GM21390 (cell line): ENCODE data around the gene NDUFV1.
"Not testable (repeated sequence)": the region's sequence is repeated elsewhere in the genome, so short reads cannot be mapped to it uniquely, and the experiment has no call there.

Experiments
- ATAC-seq: cut with Tn5 transposase; IDR thresholded peaks from one replicate; pipeline ENCODE4 v1.9.1; 2021; ENCODE audit not compliant: unreplicated experiment

NDUFV1 gene

DNA sequence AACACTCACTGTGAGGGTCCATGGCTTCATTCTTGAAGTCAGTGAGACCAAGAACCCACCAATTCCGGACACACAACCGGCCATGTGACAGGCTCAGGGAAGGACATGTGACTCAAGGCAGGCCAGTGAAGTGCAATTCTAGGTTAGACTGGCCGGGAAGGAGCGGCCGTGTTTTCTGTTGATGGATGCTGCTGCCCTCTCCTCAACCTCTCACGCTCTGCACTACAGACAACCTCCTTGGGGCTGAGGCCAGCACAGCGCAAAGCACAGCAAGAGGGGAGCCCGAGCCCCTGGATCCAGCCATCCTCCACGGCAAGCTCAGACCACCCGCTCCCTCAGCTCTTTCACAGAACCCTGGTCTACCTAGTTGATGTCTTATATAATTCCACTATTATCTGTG is 20.2 kb downstream of the NDUFV1 start:
- no peak for ATAC-seq

DNA sequence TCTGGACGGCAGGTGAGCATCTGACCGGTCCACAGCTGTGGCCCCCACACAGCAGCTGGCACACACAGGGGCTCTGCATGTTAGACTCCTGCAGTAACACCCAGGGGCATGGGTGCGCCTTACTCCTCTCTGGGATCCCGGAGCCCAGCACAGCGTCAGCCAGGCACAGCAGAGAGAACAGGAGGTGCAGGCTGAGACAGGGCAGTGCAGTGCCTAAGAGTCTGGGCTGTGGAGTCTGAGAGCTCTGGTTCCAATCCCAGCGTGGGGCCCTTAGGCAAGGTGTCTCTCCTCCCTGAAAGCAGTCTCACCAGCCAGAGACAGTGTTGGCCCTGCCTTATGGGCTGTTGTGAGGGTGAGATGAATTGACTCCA is 20.7 kb downstream of the NDUFV1 start:
- ATAC-seq, result no peak

DNA sequence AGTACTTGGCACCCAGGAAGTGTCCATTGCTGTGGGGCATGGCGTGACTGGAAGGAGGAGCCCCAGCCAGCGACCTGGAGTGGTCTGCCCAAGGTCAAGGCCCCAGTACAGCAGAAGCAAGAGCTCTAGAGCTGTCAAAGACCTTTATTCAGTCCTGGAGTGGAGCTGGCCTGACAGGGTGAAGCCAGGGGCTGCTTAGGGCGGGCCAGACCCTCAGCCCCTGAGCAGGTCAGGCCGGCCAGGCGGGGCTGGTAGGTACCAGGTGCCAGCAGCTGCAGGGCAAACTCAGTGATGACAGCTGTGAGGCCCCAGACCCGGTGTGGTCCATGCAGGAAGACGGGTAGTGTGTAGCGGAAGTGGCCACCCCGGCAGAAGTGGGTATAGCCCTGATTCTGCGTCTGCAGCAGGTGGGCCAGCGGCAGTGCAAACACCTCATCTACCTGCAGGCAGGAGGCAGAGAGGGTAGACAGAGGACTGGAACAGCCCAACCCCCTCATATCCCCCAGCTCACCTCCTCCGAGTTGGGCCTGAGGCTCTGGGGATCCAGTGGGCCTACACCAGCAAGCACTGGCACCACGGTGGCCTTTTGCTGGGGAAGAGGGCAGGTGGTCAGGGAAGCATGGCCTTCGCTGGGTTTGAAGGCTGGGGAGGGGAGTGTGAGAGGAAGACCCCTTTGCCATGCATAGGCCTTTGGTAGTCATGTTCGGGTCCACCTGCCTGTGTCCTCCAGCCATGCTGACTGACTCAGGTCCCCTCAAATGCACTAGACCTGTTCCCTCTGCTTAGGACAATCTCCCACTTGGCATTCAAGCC is 21.3 kb downstream of the NDUFV1 start:
- ATAC-seq, result no peak

GRCh38 chr11:67628710-67629385 is 22.1 kb downstream of the NDUFV1 start:
- ATAC-seq, result no peak

GRCh38 chr11:67629386-67630227 is 22.9 kb downstream of the NDUFV1 start, which contains the start of gene NUDT8:
Gene NUDT8 (minus strand): TSS chr11:67629937. CDS start chr11:67629911, 26 bp downstream.
- peak; percentile 46 for ATAC-seq

- ATAC-seq, result peak; percentile 61
Measured at GRCh38 chr11:67630228-67630942, 23.6 kb downstream of the NDUFV1 start.

DNA sequence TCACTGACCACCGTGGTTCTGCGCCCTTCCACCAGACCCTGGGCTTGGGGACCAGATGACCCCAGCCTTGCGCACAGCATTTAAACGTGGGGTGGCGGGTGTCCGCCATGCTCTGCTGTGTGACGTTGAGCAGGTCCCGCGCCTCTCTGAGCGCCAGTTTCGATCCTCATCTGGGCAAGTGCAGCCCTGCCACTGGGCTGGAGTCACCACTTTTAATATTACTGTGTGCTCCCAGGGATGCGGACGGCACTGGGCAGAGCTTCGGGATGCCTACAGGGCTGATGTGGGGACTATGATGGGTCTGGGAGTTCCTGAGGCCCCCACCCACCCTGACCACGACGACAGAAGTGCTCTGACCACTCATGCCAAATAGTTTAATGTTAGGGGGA is 24.2 kb downstream of the NDUFV1 start:
- ATAC-seq, result no peak

DNA sequence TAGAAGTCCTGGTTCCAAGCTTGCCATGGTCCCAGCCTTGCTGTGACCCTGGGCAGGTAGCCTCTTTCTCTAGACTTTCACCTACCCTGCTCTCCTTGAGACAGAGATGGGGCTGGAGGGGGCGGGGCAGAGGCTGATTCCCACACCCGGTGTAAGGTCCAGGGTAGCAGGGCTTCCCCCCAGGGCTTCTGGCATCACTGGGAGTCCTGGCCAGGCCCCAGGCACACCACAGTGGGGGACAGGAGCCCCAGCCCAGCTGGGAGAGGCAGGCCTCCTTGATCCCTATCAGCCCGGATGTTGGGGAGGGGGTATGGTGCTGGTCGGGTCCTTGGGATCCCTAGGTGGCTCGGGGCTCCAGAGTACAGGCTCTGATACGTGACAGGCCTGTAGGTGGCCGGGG is 24.7 kb downstream of the NDUFV1 start:
- ATAC-seq, result no peak

DNA sequence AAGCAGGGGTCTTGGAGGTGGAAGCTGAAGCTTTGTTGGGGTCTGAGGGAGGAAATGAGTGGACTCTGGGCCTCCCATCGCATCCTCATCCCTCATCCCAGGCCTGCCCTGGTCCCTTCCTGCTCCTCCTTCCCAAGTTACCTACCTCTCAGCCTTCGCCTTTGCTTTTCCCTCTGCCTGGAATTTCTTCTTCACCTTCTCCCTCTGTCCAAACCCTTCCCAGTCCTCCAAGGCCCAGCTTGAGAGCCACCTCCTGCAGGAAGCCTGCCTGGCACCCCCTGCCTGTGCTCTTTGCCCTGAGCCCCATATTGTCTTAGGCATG is 25.1 kb downstream of the NDUFV1 start:
- ATAC-seq, result no peak

- ATAC-seq, result no peak
Measured at GRCh38 chr11:67632175-67632981, 25.6 kb downstream of the NDUFV1 start.

DNA sequence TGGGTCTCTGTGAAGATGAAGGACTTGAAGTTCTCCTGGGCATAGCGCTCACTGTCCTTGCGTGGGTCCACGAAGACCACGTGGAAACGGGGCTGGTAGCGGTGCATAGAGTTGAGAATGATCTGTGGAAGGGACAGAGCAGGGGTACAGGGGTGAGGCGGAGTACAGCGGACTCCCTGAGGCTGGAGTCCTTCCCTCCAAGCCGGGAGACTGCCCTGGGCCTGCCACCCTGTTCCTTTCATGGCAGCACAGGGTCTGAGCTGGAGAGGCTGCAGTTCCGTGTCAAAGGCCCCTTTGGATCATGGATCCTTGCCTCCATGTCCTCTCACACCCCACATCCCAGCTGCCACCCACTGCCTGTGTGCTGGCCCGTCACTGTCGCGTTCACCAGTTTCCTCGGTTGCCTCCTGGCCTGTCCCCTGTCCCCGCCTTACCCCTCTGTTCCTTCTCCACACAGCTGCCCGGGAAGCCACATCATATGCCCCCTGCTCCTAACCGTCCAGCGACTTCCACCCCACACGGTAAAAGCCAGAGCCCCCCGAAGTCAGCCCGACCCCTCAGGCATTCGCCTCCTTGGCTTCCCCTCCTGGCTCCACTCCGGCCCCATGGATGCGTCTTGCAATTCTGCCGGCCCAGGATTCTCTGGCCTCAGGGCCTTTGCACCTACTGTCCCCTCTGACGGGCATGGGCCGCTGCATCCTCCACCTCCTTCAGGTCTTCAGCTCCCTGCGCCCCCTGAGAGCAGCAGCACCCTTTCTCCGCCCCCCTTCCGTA is 26.4 kb downstream of the NDUFV1 start:
- ATAC-seq, result no peak

DNA sequence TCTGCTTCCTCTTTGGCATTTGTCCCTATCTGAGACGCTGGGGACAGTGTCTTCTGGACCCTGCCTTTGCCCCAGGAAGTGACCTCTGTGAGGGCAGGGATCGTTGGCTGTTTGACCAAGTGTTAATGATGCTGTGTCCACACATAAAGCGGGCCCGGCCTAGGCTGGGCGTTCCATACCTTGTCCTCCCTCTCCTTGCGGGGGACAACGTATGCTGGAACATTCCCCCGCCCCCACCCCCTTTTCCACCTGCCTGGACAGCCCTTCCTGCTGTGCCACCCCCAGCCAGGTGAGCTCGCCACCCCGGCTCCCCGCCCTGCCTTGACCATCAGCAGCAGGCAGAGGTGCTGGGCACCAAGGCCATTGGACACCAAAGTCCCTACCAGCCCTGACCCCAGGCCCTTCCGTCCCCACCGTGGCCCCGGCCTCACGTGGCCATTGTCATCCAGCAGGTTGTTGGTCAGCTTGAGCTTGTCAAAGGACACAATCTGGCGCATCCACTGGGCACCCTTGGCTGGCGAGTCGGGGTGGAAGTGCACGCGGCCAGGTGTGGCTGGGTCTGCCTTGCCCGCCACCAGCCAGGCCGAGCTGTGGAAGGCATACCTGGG is 27.1 kb downstream of the NDUFV1 start:
- ATAC-seq, result no peak

GRCh38 chr11:67634366-67635230 is 27.9 kb downstream of the NDUFV1 start:
- no peak for ATAC-seq

GRCh38 chr11:67635231-67635521 is 28.4 kb downstream of the NDUFV1 start:
- no peak for ATAC-seq

GRCh38 chr11:67636962-67637361 is 30.2 kb downstream of the NDUFV1 start:
- no peak for ATAC-seq

DNA sequence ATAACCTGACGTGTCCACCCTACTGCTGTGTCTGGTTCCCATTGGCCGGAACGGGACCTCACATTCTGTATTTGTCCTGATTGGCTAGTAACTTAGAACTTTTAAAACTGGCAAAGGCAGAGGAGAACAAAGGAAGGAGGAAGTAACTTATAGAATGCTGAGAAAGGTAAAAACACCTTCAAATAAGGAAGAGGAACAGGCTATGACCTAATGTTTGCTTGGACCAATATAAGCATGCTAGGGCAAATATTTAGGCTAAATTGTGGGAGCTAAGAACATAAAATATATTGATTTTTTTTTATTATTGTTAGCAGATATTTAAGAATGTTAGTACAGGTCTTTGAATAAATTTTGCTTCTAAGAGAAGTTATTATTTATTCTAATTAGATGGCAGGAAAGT is 30.7 kb downstream of the NDUFV1 start:
- not testable (repeated sequence) for ATAC-seq

DNA sequence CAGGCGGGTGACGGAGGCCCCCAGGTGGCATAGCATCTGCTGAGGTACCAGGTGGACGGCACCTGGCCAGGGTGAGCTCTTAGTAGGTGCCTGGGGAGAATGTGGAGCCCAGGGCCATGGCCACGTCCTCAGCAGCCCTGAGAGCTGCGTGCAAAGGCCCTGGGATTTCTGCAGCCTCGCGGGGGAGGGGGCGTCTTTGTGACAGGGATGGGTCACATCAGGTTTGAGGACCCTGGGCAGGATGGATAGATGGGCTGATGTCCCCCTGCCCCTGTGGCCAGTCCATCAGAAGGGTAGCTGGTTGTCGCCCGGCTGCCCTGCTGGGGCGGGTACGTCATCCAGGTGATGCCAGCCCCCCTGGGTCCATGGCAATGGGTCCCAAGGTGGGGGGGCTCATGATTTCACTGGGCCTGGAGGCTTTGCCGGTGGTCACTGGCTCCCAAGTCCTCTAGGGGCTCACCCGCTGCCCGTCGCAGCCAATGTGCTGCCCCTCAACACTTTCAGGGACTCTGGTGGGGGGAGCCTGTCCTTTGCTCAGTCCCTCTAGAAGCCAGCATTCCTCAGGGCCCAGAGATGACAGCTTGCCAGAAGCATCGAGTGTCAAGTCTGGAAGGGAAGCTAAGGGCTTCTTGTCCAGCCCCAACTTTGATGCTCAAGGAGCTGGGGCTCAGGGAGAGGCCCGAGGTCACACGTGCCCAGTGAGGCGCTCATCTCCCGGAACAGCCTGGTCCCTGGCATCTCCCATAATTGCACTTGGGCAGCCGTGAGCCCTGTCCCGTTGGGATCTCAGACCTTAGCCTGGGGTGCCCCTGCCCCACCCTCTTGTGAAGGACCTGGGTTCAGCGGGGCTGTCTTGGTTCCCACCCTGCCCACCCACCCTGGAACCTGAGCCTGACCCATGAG is 32.0 kb downstream of the NDUFV1 start:
- ATAC-seq, result no peak
